GM12891 (cell line): ENCODE data around the gene BNC2.

Experiments
- PAX5 ChIP-seq: IDR thresholded peaks from 2 replicates; pipeline ENCODE4 v1.6.1; 2011; ENCODE audit warnings: low read length, moderate library complexity, mild to moderate bottlenecking; ENCODE audit not compliant: insufficient read depth, severe bottlenecking
- POLR2A ChIP-seq: IDR thresholded peaks from 2 replicates; pipeline ENCODE4 v1.6.1; 2011; ENCODE audit warnings: low read depth, low read length, control low read depth
- POLR2AphosphoS5 ChIP-seq: IDR thresholded peaks from 2 replicates; pipeline ENCODE4 v1.6.1; 2011; ENCODE audit warnings: low read depth, low read length, control low read depth
- POU2F2 ChIP-seq: IDR thresholded peaks from 2 replicates; pipeline ENCODE4 v1.6.1; 2011; ENCODE audit warnings: low read depth, mild to moderate bottlenecking, control low read depth, low read length, moderate library complexity
- SPI1 ChIP-seq: IDR thresholded peaks from 2 replicates; pipeline ENCODE4 v1.6.1; 2011; ENCODE audit warnings: low read depth, low read length, control low read depth
- TAF1 ChIP-seq: IDR thresholded peaks from 2 replicates; pipeline ENCODE4 v1.6.1; 2011; ENCODE audit warnings: low read depth, low read length, control low read depth

DNA sequence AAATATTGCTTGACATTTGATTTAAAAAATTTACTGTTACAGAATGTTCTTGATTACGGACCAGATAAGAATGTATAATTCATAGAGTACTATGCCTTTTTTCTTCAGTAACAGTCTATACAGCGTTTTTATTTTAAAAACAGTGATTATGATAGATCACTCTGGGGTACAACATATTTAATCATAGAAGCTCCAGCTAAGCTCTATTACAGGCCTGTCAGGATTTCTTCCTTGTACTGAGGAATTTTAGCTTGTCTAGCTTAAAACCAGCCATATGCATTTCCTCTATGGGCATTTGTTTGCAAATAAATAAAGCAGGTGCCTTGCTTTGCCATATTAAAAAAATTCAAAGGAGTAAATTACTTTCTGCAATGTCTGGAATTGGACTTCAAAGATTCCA, 423.8 kb downstream of the BNC2 start:
- TF ChIP-seq POLR2AphosphoS5 (no peak), POLR2A (no peak), TAF1 (no peak), PAX5 (no peak), POU2F2 (no peak), SPI1 (no peak)
